OCI-LY3 (cell line): ENCODE results near the gene BICDL2.

Experiments
- CTCF ChIP-seq: fragments of 200-600, 300-600 bp; sonication (generic); IDR thresholded peaks from 2 replicates; pipeline ENCODE4 v1.5.1; 2014; ENCODE audit warnings: antibody characterized with exemption, low read length, low read depth
- EZH2phosphoT487 ChIP-seq: fragments of 200-600 bp; shearing (Covaris generic); IDR thresholded peaks from 2 replicates; pipeline ENCODE4 v1.6.1; 2018; ENCODE audit warnings: antibody characterized with exemption, mixed run types, low read depth

- TF ChIP-seq CTCF (no peak), EZH2phosphoT487 (no peak)
Measured at GRCh38 chr16:2986623-2987188, 50.0 kb downstream of the BICDL2 start.
